Sigmoid colon (tissue), 4 donors: ENCODE data around the gene COX6A2.

Experiments used
- CTCF ChIP-seq, 4 experiments: fragments of 450-650 bp in 3 of 4; fragments of 200-600 bp in 1 of 4; IDR thresholded peaks; one replicate each; pipeline ENCODE4 v1.5.1; 2016 to 2019; ENCODE audit warnings: antibody characterized with exemption in 4 of 4, mild to moderate bottlenecking in 3 of 4, moderate library complexity in 2 of 4
- EP300 ChIP-seq, 4 donors: sonication (generic); formaldehyde crosslinking; IDR thresholded peaks; one replicate each; pipeline ENCODE4 v1.6.1; 2017; ENCODE audit warnings: antibody characterized with exemption in 4 of 4

- TF ChIP-seq CTCF (IDR thresholded peaks at IDR 0.05) (no peak), EP300 (IDR thresholded peaks at IDR 0.05) (no peak)
Observed at GRCh38 chr16:31473264-31473984, 45.3 kb upstream of the COX6A2 start.
